ENCODE data around the gene PPIH. TPM values are rescaled to one million over a fixed set of nuclear protein-coding genes. Genes with fewer than 3 reads are reported as not detected.

The PPIH gene
- total and polyA plus RNA-seq, 10 of the 15 experiments (the other 5 are each of a cell fraction or from before 2014, with no cell fraction given), result 75.1 to 172 (median 122) TPM

DNA sequence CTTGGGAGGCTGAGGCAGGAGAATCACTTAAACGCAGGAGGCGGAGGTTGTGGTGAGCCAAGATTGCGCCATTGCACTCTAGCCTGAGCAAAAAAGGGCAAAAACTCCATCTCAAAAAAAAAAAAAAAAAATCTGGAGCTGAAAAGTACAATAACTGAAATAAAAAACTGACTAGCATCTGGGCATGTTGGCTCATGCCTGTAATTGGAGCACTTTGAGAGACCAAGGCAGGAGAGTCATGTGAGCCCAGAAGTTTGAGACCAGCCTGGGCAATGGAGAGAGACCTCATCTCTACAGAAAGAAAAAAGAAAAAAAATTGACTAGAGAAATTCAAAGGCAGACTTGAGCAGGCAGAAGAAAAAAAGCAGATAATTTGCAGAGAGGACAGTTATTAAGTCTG, 63.7 kb downstream of the PPIH start:
- no TSS peak for BruUV-seq (replicated peaks)
- H3K4me3 ChIP-seq, result no peak overlapping the region
- RAD21 ChIA-PET (ENCODE audit: unreplicated experiment), result no interaction called here
- H4K20me1 ChIP-seq (ENCODE audit: control insufficient read depth, insufficient read depth), result no peaks in the 10 kb centered on the region
- H3K27me3 ChIP-seq (replicated peaks in 1 of 2; ENCODE audit: control insufficient read depth in 2 of 2, insufficient read depth in 2 of 2, low read length in 1 of 2), result no peaks in the 10 kb centered on the region
- H3K4me1 ChIP-seq (ENCODE audit: control insufficient read depth, insufficient read depth, low read length), result no peaks in the 10 kb centered on the region
- H3K9ac ChIP-seq (ENCODE audit: control insufficient read depth, insufficient read depth, low read length), result no peak overlapping the region
- H3K9me3 ChIP-seq (replicated peaks; ENCODE audit: control insufficient read depth, insufficient read depth, low read length), result no peaks in the 10 kb centered on the region
- CTCF ChIA-PET, result interaction anchor here (0.7 to 1.0 kb wide), 2 partner anchors 60 to 377 kb away, joined by 3 to 4 read pairs; no protein-coding TSS in a partner anchor
- POLR2A ChIA-PET, result interaction anchor here (0.7 kb wide), 1 partner anchor 131 kb away, joined by 6 read pairs; no protein-coding TSS in a partner anchor
- H3K27ac ChIP-seq (ENCODE audit: control insufficient read depth, insufficient read depth), result no peak overlapping the region
- FAIRE-seq, result no peak
- SMC1A ChIA-PET (ENCODE audit: uncharacterized antibody, unreplicated experiment), result no interaction called here
- H2AFZ ChIP-seq (ENCODE audit: control insufficient read depth, low read depth, low read length), result no peak overlapping the region
- H3K79me2 ChIP-seq (ENCODE audit: control insufficient read depth, insufficient read depth, low read length), result no peaks in the 10 kb centered on the region
- TF ChIP-seq, protein P1, sequence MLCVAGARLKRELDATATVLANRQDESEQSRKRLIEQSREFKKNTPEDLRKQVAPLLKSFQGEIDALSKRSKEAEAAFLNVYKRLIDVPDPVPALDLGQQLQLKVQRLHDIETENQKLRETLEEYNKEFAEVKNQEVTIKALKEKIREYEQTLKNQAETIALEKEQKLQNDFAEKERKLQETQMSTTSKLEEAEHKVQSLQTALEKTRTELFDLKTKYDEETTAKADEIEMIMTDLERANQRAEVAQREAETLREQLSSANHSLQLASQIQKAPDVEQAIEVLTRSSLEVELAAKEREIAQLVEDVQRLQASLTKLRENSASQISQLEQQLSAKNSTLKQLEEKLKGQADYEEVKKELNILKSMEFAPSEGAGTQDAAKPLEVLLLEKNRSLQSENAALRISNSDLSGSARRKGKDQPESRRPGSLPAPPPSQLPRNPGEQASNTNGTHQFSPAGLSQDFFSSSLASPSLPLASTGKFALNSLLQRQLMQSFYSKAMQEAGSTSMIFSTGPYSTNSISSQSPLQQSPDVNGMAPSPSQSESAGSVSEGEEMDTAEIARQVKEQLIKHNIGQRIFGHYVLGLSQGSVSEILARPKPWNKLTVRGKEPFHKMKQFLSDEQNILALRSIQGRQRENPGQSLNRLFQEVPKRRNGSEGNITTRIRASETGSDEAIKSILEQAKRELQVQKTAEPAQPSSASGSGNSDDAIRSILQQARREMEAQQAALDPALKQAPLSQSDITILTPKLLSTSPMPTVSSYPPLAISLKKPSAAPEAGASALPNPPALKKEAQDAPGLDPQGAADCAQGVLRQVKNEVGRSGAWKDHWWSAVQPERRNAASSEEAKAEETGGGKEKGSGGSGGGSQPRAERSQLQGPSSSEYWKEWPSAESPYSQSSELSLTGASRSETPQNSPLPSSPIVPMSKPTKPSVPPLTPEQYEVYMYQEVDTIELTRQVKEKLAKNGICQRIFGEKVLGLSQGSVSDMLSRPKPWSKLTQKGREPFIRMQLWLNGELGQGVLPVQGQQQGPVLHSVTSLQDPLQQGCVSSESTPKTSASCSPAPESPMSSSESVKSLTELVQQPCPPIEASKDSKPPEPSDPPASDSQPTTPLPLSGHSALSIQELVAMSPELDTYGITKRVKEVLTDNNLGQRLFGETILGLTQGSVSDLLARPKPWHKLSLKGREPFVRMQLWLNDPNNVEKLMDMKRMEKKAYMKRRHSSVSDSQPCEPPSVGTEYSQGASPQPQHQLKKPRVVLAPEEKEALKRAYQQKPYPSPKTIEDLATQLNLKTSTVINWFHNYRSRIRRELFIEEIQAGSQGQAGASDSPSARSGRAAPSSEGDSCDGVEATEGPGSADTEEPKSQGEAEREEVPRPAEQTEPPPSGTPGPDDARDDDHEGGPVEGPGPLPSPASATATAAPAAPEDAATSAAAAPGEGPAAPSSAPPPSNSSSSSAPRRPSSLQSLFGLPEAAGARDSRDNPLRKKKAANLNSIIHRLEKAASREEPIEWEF (IDR thresholded peaks at IDR 0.05; ENCODE audit: insufficient replicate concordance, low read depth, low read length), result no peak
- TF ChIP-seq RAD51 (IDR thresholded peaks at IDR 0.05), result no peak
- no peak for TF ChIP-seq SP1 (IDR thresholded peaks at IDR 0.05; ENCODE audit: low read depth, low read length)
- TF ChIP-seq CEBPB (IDR thresholded peaks at IDR 0.05; ENCODE audit: borderline replicate concordance in 1 of 2, low read depth in 2 of 2, low read length in 2 of 2), result no peak
- no peak for TF ChIP-seq TCF12 (IDR thresholded peaks at IDR 0.05; ENCODE audit: low read depth, low read length)
- TF ChIP-seq DPF2 (IDR thresholded peaks at IDR 0.05), result no peak
- no peak for TF ChIP-seq SMARCA5 (IDR thresholded peaks at IDR 0.05)
- TF ChIP-seq CBX3 (IDR thresholded peaks at IDR 0.05; ENCODE audit: borderline replicate concordance, low read depth), result no peak
- TF ChIP-seq, protein P2, sequence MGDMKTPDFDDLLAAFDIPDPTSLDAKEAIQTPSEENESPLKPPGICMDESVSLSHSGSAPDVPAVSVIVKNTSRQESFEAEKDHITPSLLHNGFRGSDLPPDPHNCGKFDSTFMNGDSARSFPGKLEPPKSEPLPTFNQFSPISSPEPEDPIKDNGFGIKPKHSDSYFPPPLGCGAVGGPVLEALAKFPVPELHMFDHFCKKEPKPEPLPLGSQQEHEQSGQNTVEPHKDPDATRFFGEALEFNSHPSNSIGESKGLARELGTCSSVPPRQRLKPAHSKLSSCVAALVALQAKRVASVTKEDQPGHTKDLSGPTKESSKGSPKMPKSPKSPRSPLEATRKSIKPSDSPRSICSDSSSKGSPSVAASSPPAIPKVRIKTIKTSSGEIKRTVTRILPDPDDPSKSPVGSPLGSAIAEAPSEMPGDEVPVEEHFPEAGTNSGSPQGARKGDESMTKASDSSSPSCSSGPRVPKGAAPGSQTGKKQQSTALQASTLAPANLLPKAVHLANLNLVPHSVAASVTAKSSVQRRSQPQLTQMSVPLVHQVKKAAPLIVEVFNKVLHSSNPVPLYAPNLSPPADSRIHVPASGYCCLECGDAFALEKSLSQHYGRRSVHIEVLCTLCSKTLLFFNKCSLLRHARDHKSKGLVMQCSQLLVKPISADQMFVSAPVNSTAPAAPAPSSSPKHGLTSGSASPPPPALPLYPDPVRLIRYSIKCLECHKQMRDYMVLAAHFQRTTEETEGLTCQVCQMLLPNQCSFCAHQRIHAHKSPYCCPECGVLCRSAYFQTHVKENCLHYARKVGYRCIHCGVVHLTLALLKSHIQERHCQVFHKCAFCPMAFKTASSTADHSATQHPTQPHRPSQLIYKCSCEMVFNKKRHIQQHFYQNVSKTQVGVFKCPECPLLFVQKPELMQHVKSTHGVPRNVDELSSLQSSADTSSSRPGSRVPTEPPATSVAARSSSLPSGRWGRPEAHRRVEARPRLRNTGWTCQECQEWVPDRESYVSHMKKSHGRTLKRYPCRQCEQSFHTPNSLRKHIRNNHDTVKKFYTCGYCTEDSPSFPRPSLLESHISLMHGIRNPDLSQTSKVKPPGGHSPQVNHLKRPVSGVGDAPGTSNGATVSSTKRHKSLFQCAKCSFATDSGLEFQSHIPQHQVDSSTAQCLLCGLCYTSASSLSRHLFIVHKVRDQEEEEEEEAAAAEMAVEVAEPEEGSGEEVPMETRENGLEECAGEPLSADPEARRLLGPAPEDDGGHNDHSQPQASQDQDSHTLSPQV (IDR thresholded peaks at IDR 0.05), result no peak
- no peak for TF ChIP-seq BMI1 (IDR thresholded peaks at IDR 0.05; ENCODE audit: borderline replicate concordance)
- TF ChIP-seq POU2F2 (IDR thresholded peaks at IDR 0.05; ENCODE audit: borderline replicate concordance, low read depth, low read length), result no peak
- no peak for TF ChIP-seq CBX5 (IDR thresholded peaks at IDR 0.05; ENCODE audit: low read depth)
- TF ChIP-seq, protein P3, sequence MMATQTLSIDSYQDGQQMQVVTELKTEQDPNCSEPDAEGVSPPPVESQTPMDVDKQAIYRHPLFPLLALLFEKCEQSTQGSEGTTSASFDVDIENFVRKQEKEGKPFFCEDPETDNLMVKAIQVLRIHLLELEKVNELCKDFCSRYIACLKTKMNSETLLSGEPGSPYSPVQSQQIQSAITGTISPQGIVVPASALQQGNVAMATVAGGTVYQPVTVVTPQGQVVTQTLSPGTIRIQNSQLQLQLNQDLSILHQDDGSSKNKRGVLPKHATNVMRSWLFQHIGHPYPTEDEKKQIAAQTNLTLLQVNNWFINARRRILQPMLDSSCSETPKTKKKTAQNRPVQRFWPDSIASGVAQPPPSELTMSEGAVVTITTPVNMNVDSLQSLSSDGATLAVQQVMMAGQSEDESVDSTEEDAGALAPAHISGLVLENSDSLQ (IDR thresholded peaks at IDR 0.05), result no peak
- TF ChIP-seq HDAC2 (IDR thresholded peaks at IDR 0.05), result no peak
- TF ChIP-seq NFYB (IDR thresholded peaks at IDR 0.05; ENCODE audit: insufficient read depth, low read depth, low read length), result no peak
- TF ChIP-seq TARDBP (IDR thresholded peaks at IDR 0.05; ENCODE audit: borderline replicate concordance), result no peak
- H3K36me3 ChIP-seq (ENCODE audit: control insufficient read depth in 2 of 2, insufficient read depth in 2 of 2, low read length in 1 of 2), result no peaks in the 10 kb centered on the region; a peak in 1 of 4 replicates
- H3K4me2 ChIP-seq (ENCODE audit: control insufficient read depth, insufficient read depth), result no peak overlapping the region
- no peak for ATAC-seq
- DNase-seq (ENCODE audit: low read depth, low spot score), result no peak
- WGBS (ENCODE audit: insufficient coverage, insufficient replicate concordance, low lambda C conversion rate, missing lambda C conversion rate), result 93% methylated on average over 3 of the region's 3 CpGs
- intact Hi-C loops (cut with micrococcal nuclease; ENCODE audit: unreplicated experiment) (no loop called here), in situ Hi-C loops (cut with MboI) (no loop called here)
